Mucosa of gallbladder (tissue), 1 donor: ENCODE data around the gene DOCK4. TPM values are rescaled to one million over a fixed set of nuclear protein-coding genes. Genes with fewer than 3 reads are reported as not detected.
A peak's percentile ranks its signal among the peaks of the same experiment; 100 is the strongest.

Experiments
- DNase-seq: peaks from one replicate; pipeline ENCODE4 v3.0.0-alpha.2; 2020; ENCODE audit warnings: low spot score
- total RNA-seq: library from RNA; stranded (reverse); gene quantifications from one replicate; pipeline ENCODE4 v1.2.1, GENCODE V29; 2021
- donor health status: DM: no; HTN: no; CAD: no.

DOCK4 gene
- total RNA-seq, 1 donor from 2014 or later, result 26.1 TPM

- DNase-seq, result no peak
Observed at GRCh38 chr7:112223310-112223709, 17.1 kb upstream of the DOCK4 start.

GRCh38 chr7:112220877-112221434, 14.8 kb upstream of the DOCK4 start:
- DNase-seq, result no peak

GRCh38 chr7:112215787-112216186, 9.6 kb upstream of the DOCK4 start:
- DNase-seq, result no peak

GRCh38 chr7:112214883-112215282, 8.7 kb upstream of the DOCK4 start:
- no peak for DNase-seq

GRCh38 chr7:112214268-112214667, 8.1 kb upstream of the DOCK4 start:
- DNase-seq, result no peak

- no peak for DNase-seq
Observed at GRCh38 chr7:112213735-112214134, 7.5 kb upstream of the DOCK4 start.

- no peak for DNase-seq
Observed at GRCh38 chr7:112212571-112212970, 6.4 kb upstream of the DOCK4 start.

- no peak for DNase-seq
Observed at GRCh38 chr7:112211348-112211907, 5.2 kb upstream of the DOCK4 start.

GRCh38 chr7:112207765-112208164, 1.6 kb upstream of the DOCK4 start:
- DNase-seq, result no peak

GRCh38 chr7:112206991-112207592, 893 bp upstream of the DOCK4 start:
- DNase-seq, result no peak

- DNase-seq, result peak; percentile 51
Observed at GRCh38 chr7:112205343-112206237, 609 bp downstream of the DOCK4 start.

- no peak for DNase-seq
Observed at GRCh38 chr7:112204499-112205342, 1.5 kb downstream of the DOCK4 start.

- no peak for DNase-seq
Observed at GRCh38 chr7:112203365-112203739, 2.8 kb downstream of the DOCK4 start.

- no peak for DNase-seq
Observed at GRCh38 chr7:112202816-112203215, 3.4 kb downstream of the DOCK4 start.

GRCh38 chr7:112201839-112202238, 4.4 kb downstream of the DOCK4 start:
- DNase-seq, result no peak

GRCh38 chr7:112201411-112201810, 4.8 kb downstream of the DOCK4 start:
- DNase-seq, result no peak

GRCh38 chr7:112199672-112200071, 6.5 kb downstream of the DOCK4 start:
- DNase-seq, result no peak

- no peak for DNase-seq
Observed at GRCh38 chr7:112199035-112199655, 7.1 kb downstream of the DOCK4 start.

- DNase-seq, result no peak
Observed at GRCh38 chr7:112197322-112197721, 8.9 kb downstream of the DOCK4 start.

- DNase-seq, result no peak
Observed at GRCh38 chr7:112195717-112196116, 10.5 kb downstream of the DOCK4 start.

GRCh38 chr7:112193915-112194502, 12.2 kb downstream of the DOCK4 start:
- DNase-seq, result no peak
